BE2C (cell line): Measurements from ENCODE around the gene DES.
"Not testable (repeated sequence)": the region's sequence is repeated elsewhere in the genome, so short reads cannot be mapped to it uniquely, and the experiment has no call there.

Experiments used
- DNase-seq: peaks from one replicate; pipeline ENCODE4 v3.0.0-alpha.2; 2020
- H3K27me3 ChIP-seq: fragments of 250-450 bp; sonication (Bioruptor Pico); 2 replicates; pipeline ENCODE4 v1.5.1; 2020; ENCODE audit warnings: mild to moderate bottlenecking
- H3K36me3 ChIP-seq: fragments of 250-450 bp; sonication (Bioruptor Pico); 2 replicates; pipeline ENCODE4 v1.5.1; 2020; ENCODE audit warnings: mild to moderate bottlenecking
- H3K4me1 ChIP-seq: fragments of 250-450 bp; sonication (Bioruptor Pico); 2 replicates; pipeline ENCODE4 v1.5.1; 2020
- H3K4me3 ChIP-seq: 2 replicates; pipeline ENCODE4 v1.5.1; 2011; ENCODE audit warnings: low read depth, low read length
- H3K9me3 ChIP-seq: fragments of 250-450 bp; sonication (Bioruptor Pico); 2 replicates; pipeline ENCODE4 v1.5.1; 2020
- CTCF ChIP-seq: IDR thresholded peaks from 2 replicates; pipeline ENCODE4 v1.5.1; 2012; ENCODE audit warnings: mild to moderate bottlenecking, low read depth, low read length

The DES gene

DNA sequence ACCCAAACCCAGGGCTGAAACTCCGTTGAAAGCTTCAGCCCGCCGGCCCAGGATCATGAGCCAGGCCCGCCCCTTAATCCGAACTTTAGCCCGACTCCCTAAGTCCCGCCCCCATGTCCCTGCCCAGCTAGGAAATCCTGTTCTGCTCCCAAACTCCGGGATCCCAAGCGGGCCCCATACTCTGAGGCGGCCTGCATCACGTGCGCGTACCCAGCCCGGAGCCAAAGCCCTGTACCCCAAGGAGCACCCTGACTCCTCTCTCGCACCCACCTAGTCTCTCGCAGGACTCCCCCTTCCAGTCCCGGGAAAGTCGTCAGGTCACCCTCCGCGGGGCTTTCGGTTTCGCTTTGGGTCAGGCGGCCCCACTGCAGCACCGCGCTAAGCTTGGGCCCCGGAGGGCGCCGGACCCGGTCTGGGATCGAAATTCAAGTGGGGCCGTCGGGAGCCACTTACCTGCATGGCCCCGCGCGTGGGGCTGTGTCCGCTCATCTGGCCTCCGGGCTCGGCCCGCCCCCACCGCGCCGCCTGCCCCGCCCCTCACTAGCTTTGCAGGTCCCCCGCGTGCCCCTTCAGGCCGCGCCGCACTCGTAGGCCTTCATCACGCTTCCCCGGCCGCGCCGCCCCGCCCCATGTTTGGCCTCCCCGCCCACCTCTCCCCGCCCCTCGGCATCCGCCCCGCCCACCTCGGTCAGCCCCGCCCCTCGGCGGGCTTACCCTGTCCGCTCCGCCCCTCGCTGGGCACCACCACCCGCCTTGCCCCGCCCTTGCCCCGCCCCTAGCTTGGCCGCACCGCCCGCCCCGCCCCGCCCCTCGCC is 30.7 kb upstream of the DES start, which contains the start of gene DNPEP:
Gene DNPEP, minus strand, starts transcription at position 607 of the 815 bp plus-strand sequence. Its CDS starts 118 bp downstream, at position 489.
- DNase-seq: peak; percentile 97
- no peak for TF ChIP-seq CTCF
- H3K9me3 ChIP-seq: no peaks in the 10 kb centered on the region
- no peaks in the 10 kb centered on the region for H3K4me1 ChIP-seq
- peaks cover 9% of the 10 kb centered on the region for H3K36me3 ChIP-seq
- H3K27me3 ChIP-seq: no peaks in the 10 kb centered on the region
- peak within 1 kb of the TSS; percentile 84 for H3K4me3 ChIP-seq

GRCh38 chr2:219388121-219388906 is 29.9 kb upstream of the DES start:
- Histone ChIP-seq H3K36me3 (peaks cover 9% of the 10 kb centered on the region), H3K9me3 (no peaks in the 10 kb centered on the region), H3K4me1 (no peaks in the 10 kb centered on the region), H3K27me3 (no peaks in the 10 kb centered on the region), H3K4me3 (peak overlapping the region; percentile 56)
- DNase-seq: peak; percentile 99
- peak; percentile 39 for TF ChIP-seq CTCF

DNA sequence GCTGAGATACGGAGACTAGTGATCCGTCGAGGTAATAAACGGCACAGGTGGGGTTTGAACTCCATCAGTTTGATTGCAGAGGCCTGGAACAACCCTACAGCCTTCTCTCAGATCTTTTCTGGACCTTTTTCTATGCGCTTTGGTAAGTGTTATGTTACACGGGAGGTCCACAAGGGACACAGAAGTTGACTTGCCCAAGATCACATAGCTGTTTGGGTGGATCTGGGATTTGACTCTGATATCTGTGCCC is 29.3 kb upstream of the DES start:
- Histone ChIP-seq H3K4me3 (peak overlapping the region; percentile 56), H3K36me3 (peaks cover 9% of the 10 kb centered on the region), H3K4me1 (no peaks in the 10 kb centered on the region), H3K9me3 (no peaks in the 10 kb centered on the region), H3K27me3 (no peaks in the 10 kb centered on the region)
- no peak for TF ChIP-seq CTCF
- DNase-seq: no peak

- no peaks in the 10 kb centered on the region for H3K4me1 ChIP-seq
- H3K27me3 ChIP-seq: no peaks in the 10 kb centered on the region
- no peak overlapping the region for H3K4me3 ChIP-seq
- no peaks in the 10 kb centered on the region for H3K9me3 ChIP-seq
- DNase-seq: no peak
- no peaks in the 10 kb centered on the region for H3K36me3 ChIP-seq
- TF ChIP-seq CTCF: no peak
Observed at GRCh38 chr2:219392754-219393153, 25.4 kb upstream of the DES start.

- DNase-seq, H3K4me3 ChIP-seq, H3K9me3 ChIP-seq, H3K4me1 ChIP-seq, H3K36me3 ChIP-seq, H3K27me3 ChIP-seq: not testable (repeated sequence)
Observed at GRCh38 chr2:219395056-219395455, 23.1 kb upstream of the DES start.

- no peak overlapping the region for H3K4me3 ChIP-seq
- H3K4me1 ChIP-seq: peaks cover 9% of the 10 kb centered on the region
- no peaks in the 10 kb centered on the region for H3K27me3 ChIP-seq
- no peak for TF ChIP-seq CTCF
- H3K36me3 ChIP-seq: no peaks in the 10 kb centered on the region
- DNase-seq: no peak
- H3K9me3 ChIP-seq: no peaks in the 10 kb centered on the region
Observed at GRCh38 chr2:219395609-219396008, 22.6 kb upstream of the DES start.
